Uterus (tissue), 2 donors: Measurements from ENCODE around the gene FUS.
"Not testable (repeated sequence)": the region's sequence is repeated elsewhere in the genome, so short reads cannot be mapped to it uniquely, and the experiment has no call there.

ENCODE experiments used
- POLR2A ChIP-seq, 2 donors: fragments of 450-650 bp; IDR thresholded peaks; one replicate each; pipeline ENCODE4 v1.6.1; 2016; ENCODE audit warnings: antibody characterized with exemption in 2 of 2, mild to moderate bottlenecking in 1 of 2, moderate library complexity in 1 of 2
- TF ChIP-seq, protein P1 (sequence below), 4 experiments: fragments of 200-600 bp in 2 of 4; fragments of 450-650 bp in 2 of 4; sonication (generic) in 2 of 4; IDR thresholded peaks; one replicate each; pipeline ENCODE4 v1.5.1; 2016 to 2019; ENCODE audit warnings: antibody characterized with exemption in 4 of 4, mild to moderate bottlenecking in 2 of 4, moderate library complexity in 1 of 4

DNA sequence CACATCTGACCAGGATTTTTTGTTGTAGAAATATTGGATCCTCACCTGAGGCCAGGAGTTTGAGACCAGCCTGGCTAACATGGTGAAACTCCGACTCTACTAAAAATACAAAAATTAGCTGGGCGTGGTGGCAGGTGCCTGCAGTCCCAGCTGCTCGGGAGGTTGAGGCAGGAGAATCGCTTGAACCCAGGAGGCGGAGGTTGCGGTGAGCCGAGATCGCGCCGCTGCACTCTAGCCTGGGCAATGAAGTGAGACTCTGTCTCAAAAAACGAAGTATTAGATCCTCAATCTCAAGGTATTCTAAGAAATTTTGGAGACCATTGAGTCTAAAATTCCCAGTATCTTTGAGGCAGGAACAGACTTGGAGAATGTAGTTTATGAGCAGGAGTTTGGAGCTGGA, 15.9 kb downstream of the FUS start:
- TF ChIP-seq, protein P1, sequence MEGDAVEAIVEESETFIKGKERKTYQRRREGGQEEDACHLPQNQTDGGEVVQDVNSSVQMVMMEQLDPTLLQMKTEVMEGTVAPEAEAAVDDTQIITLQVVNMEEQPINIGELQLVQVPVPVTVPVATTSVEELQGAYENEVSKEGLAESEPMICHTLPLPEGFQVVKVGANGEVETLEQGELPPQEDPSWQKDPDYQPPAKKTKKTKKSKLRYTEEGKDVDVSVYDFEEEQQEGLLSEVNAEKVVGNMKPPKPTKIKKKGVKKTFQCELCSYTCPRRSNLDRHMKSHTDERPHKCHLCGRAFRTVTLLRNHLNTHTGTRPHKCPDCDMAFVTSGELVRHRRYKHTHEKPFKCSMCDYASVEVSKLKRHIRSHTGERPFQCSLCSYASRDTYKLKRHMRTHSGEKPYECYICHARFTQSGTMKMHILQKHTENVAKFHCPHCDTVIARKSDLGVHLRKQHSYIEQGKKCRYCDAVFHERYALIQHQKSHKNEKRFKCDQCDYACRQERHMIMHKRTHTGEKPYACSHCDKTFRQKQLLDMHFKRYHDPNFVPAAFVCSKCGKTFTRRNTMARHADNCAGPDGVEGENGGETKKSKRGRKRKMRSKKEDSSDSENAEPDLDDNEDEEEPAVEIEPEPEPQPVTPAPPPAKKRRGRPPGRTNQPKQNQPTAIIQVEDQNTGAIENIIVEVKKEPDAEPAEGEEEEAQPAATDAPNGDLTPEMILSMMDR (IDR thresholded peaks at IDR 0.05) = not testable (repeated sequence)
- not testable (repeated sequence) for TF ChIP-seq POLR2A (IDR thresholded peaks at IDR 0.05)
